ENCODE measurements around the gene TNFRSF1A. TPM values are rescaled to one million over a fixed set of nuclear protein-coding genes. Genes with fewer than 3 reads are reported as not detected.
A peak's percentile ranks its signal among the peaks of the same experiment; 100 is the strongest.

Gene TNFRSF1A
- total and polyA plus RNA-seq, 2 of the 13 experiments (the other 11 are each of a cell fraction or from before 2014, with no cell fraction given), result 41.5 to 61.2 TPM

- TF ChIP-seq ZNF274 (CRISPR knock-in tag; IDR thresholded peaks at IDR 0.05) (peak; percentile 57; the same call in 1 of the 2 replicates), TBP (CRISPR knock-in tag; IDR thresholded peaks at IDR 0.05) (no peak), SATB2 (CRISPR knock-in tag; IDR thresholded peaks at IDR 0.05) (0 out of 2 replicates have a peak, but pooled peaks have one; percentile 30), ISX (CRISPR knock-in tag; conservative IDR thresholded peaks at IDR 0.05) (no peak), ETV6 (CRISPR knock-in tag; conservative IDR thresholded peaks at IDR 0.05) (peak; percentile 84), NONO (IDR thresholded peaks at IDR 0.05) (no peak), NONO (CRISPR knock-in tag; conservative IDR thresholded peaks at IDR 0.05) (peak; percentile 76), REXO4 (CRISPR knock-in tag; IDR thresholded peaks at IDR 0.05; ENCODE audit: borderline replicate concordance) (no peak), ARNTL (CRISPR knock-in tag; IDR thresholded peaks at IDR 0.05) (peak; percentile 70), ZC3H4 (CRISPR knock-in tag; IDR thresholded peaks at IDR 0.05; ENCODE audit: borderline replicate concordance) (peak; percentile 26; the same call in 1 of the 2 replicates), SMC3 (IDR thresholded peaks at IDR 0.05; ENCODE audit: low read length) (no peak), CBX1 (IDR thresholded peaks at IDR 0.05; ENCODE audit: low read depth) (peak; percentile 23), ZFYVE20 (CRISPR knock-in tag; IDR thresholded peaks at IDR 0.05; ENCODE audit: borderline replicate concordance, low read depth) (no peak), POLR2AphosphoS5 (IDR thresholded peaks at IDR 0.05; ENCODE audit: low read depth, low read length) (peak; percentile 63), ZNF280B (CRISPR knock-in tag; IDR thresholded peaks at IDR 0.05; ENCODE audit: borderline replicate concordance) (no peak), ZNF275 (CRISPR knock-in tag; IDR thresholded peaks at IDR 0.05; ENCODE audit: borderline replicate concordance) (no peak), FOXO4 (CRISPR knock-in tag; conservative IDR thresholded peaks at IDR 0.05) (no peak), STAG1 (CRISPR knock-in tag; IDR thresholded peaks at IDR 0.05) (0 out of 2 replicates have a peak, but pooled peaks have one; percentile 17), MAX (IDR thresholded peaks at IDR 0.05) (peak; percentile 72), ZNF589 (CRISPR knock-in tag; conservative IDR thresholded peaks at IDR 0.05) (no peak), ZSCAN12 (CRISPR knock-in tag; IDR thresholded peaks at IDR 0.05) (peak; percentile 53; the same call in 1 of the 2 replicates), ZNF572 (CRISPR knock-in tag; IDR thresholded peaks at IDR 0.05) (peak; percentile 65; the same call in 1 of the 2 replicates), E2F1 (CRISPR knock-in tag; IDR thresholded peaks at IDR 0.05) (no peak), TAF15 (IDR thresholded peaks at IDR 0.05; ENCODE audit: low read depth, low read length, poor library complexity, severe bottlenecking) (no peak), GABPA (IDR thresholded peaks at IDR 0.05; ENCODE audit: low read depth, low read length) (no peak), GABPA (CRISPR knock-in tag; IDR thresholded peaks at IDR 0.05; ENCODE audit: low read depth) (no peak)
Measured at GRCh38 chr12:6363330-6364043, 21.6 kb upstream of the TNFRSF1A start (continued).
